A673 (cell line): Measurements from ENCODE around the gene HARS1. TPM values are rescaled to one million over a fixed set of nuclear protein-coding genes. Genes with fewer than 3 reads are reported as not detected.
"Not testable (repeated sequence)": the region's sequence is repeated elsewhere in the genome, so short reads cannot be mapped to it uniquely, and the experiment has no call there.

Experiments
- BruUV-seq: library from RNA; stranded (reverse); fragments of 400-500 nt; replicated peaks from 2 replicates; lab custom pipeline; 2021; lab: Mats Ljungman, UMichigan
- CTCF ChIA-PET: fragments of 300-600 bp; sonication (Branson Sonifier 250); formaldehyde crosslinking; loops from one replicate; lab custom pipeline; 2022; ENCODE audit warnings: antibody characterized with exemption; lab: Charles Lee
- POLR2A ChIA-PET: fragments of 300-600 bp; sonication (Branson Sonifier 250); formaldehyde crosslinking; loops from one replicate; lab custom pipeline; 2022; ENCODE audit warnings: antibody characterized with exemption; ENCODE audit not compliant: low non-redundant PET; lab: Charles Lee
- DNase-seq: peaks from one replicate; pipeline ENCODE4 v3.0.0-alpha.2; 2015; ENCODE audit warnings: low spot score
- H3K27ac ChIP-seq: fragments of 200-600 bp; sonication (generic); 2 replicates; pipeline ENCODE4 v1.5.1; 2016; ENCODE audit warnings: mixed run types, low read depth, mild to moderate bottlenecking, mixed read lengths, antibody characterized with exemption, low read length; ENCODE audit not compliant: poor library complexity, severe bottlenecking
- H3K27me3 ChIP-seq: fragments of 200-600 bp; sonication (generic); replicated peaks from 2 replicates; pipeline ENCODE4 v1.6.1; 2017; ENCODE audit warnings: mixed run types, low read depth, mild to moderate bottlenecking, mixed read lengths, antibody characterized with exemption, low read length; ENCODE audit not compliant: insufficient read depth, poor library complexity
- H3K36me3 ChIP-seq: fragments of 200-600 bp; sonication (generic); 2 replicates; pipeline ENCODE4 v1.6.1; 2016; ENCODE audit warnings: mixed run types, mild to moderate bottlenecking, mixed read lengths, antibody characterized with exemption, low read length; ENCODE audit not compliant: insufficient read depth, poor library complexity, severe bottlenecking
- H3K4me1 ChIP-seq: fragments of 200-600 bp; sonication (generic); 2 replicates; pipeline ENCODE4 v1.6.1; 2017; ENCODE audit warnings: mixed run types, mild to moderate bottlenecking, mixed read lengths, antibody characterized with exemption, low read length; ENCODE audit not compliant: insufficient read depth, poor library complexity, severe bottlenecking
- H3K4me3 ChIP-seq: fragments of 200-600 bp; sonication (generic); 2 replicates; pipeline ENCODE4 v1.5.1; 2016; ENCODE audit warnings: low read depth, mixed run types, mild to moderate bottlenecking, mixed read lengths, low read length; ENCODE audit not compliant: poor library complexity, severe bottlenecking
- H3K9me3 ChIP-seq: fragments of 200-600 bp; sonication (generic); 2 replicates; pipeline ENCODE4 v1.6.1; 2016; ENCODE audit warnings: mixed run types, low read depth, mild to moderate bottlenecking, mixed read lengths, antibody characterized with exemption, low read length; ENCODE audit not compliant: poor library complexity, severe bottlenecking
- EZH2 ChIP-seq: fragments of 200-600 bp; sonication (generic); IDR thresholded peaks from 2 replicates; pipeline ENCODE4 v1.6.1; 2017; ENCODE audit warnings: borderline replicate concordance, low read depth, mild to moderate bottlenecking, mixed read lengths, antibody characterized with exemption, low read length; ENCODE audit not compliant: poor library complexity, severe bottlenecking
- intact Hi-C: fragments of 100-400 bp; cut with micrococcal nuclease; formaldehyde crosslinking; loops from one replicate; pipeline ENCODE4 v1.10.0; 2022; ENCODE audit not compliant: unreplicated experiment
- total RNA-seq: library from RNA; stranded (reverse); gene quantifications from 2 replicates; pipeline ENCODE4 v1.2.3, GENCODE V29; 2021
- TF ChIP-seq, protein P1 (sequence below): fragments of 300-800, 200-600 bp; sonication (generic); conservative IDR thresholded peaks from 2 replicates; pipeline ENCODE4 v1.5.1; 2017; ENCODE audit warnings: low read depth, mild to moderate bottlenecking, antibody characterized with exemption, low read length, moderate library complexity, mixed read lengths

Gene HARS1
- total RNA-seq, 1 experiment from 2014 or later: 101 TPM

DNA sequence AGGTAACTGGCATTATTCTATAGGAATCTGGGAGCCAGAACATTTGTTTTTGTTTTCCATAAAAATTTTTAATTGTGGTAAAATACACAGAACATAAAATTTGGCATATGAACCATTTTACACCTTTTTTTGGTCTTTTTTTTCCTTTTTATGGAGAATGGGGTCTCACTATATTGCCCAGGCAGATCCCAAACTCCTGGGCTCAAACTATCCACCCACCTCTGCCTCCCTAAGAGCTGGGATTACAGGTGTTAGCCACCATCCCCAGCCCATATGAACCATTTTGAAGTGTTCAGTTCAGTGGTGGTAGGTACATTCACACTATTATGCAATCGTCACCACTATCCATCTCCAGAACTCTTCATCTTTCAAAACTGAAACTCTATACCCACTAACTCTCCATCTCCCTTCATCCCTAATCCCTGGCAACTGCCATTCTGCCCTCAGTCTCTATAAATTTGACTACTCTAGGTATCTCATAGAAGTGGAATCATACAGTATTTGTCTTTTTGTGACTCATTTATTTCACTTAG lies 22.5 kb upstream of the HARS1 start:
- no peak overlapping the region for H3K4me3 ChIP-seq
- intact Hi-C loops: loop anchor here (5.0 to 10.0 kb wide), 2 partner anchors 159 to 466 kb away; partner anchors contain the start of gene SRA1
- no peaks in the 10 kb centered on the region for H3K27me3 ChIP-seq
- no peaks in the 10 kb centered on the region for H3K9me3 ChIP-seq
- H3K4me1 ChIP-seq: no peaks in the 10 kb centered on the region
- ChIA-PET POLR2A (no interaction called here), CTCF (no interaction called here)
- no peak for DNase-seq
- no TSS peak for BruUV-seq
- no peak overlapping the region for H3K27ac ChIP-seq
- TF ChIP-seq, protein P1, sequence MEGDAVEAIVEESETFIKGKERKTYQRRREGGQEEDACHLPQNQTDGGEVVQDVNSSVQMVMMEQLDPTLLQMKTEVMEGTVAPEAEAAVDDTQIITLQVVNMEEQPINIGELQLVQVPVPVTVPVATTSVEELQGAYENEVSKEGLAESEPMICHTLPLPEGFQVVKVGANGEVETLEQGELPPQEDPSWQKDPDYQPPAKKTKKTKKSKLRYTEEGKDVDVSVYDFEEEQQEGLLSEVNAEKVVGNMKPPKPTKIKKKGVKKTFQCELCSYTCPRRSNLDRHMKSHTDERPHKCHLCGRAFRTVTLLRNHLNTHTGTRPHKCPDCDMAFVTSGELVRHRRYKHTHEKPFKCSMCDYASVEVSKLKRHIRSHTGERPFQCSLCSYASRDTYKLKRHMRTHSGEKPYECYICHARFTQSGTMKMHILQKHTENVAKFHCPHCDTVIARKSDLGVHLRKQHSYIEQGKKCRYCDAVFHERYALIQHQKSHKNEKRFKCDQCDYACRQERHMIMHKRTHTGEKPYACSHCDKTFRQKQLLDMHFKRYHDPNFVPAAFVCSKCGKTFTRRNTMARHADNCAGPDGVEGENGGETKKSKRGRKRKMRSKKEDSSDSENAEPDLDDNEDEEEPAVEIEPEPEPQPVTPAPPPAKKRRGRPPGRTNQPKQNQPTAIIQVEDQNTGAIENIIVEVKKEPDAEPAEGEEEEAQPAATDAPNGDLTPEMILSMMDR: no peak
- no peak for TF ChIP-seq EZH2
- no peaks in the 10 kb centered on the region for H3K36me3 ChIP-seq

DNA sequence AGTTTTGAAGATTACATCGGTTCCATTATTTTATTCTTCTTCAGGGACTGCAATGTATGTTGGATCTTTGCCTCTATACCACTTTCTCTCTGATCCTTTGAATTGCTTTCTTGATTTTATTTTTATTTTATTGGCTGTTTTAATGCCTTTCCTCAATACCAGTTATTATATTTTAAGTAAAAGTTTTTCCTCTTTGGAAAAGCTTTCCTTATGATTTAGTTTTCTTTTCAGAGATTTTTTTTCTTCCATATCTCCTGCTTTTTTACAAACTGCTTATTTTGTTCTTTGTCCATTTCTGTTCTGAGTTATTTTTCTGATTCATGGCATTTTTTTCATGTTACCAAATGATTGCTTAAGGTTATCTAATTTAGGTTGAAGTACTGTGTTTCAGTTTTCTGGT lies 20.6 kb upstream of the HARS1 start:
- no peak for DNase-seq
- Histone ChIP-seq H3K4me3 (peak overlapping the region; percentile 66), H3K9me3 (no peaks in the 10 kb centered on the region), H3K27ac (no peak overlapping the region), H3K36me3 (no peaks in the 10 kb centered on the region), H3K4me1 (no peaks in the 10 kb centered on the region), H3K27me3 (no peaks in the 10 kb centered on the region)
- ChIA-PET POLR2A (no interaction called here), CTCF (no interaction called here)
- BruUV-seq: no TSS peak
- intact Hi-C loops: loop anchor here (5.0 to 10.0 kb wide), 2 partner anchors 157 to 464 kb away; partner anchors contain the start of gene SRA1
- TF ChIP-seq EZH2: no peak
- TF ChIP-seq, protein P1: no peak

DNA sequence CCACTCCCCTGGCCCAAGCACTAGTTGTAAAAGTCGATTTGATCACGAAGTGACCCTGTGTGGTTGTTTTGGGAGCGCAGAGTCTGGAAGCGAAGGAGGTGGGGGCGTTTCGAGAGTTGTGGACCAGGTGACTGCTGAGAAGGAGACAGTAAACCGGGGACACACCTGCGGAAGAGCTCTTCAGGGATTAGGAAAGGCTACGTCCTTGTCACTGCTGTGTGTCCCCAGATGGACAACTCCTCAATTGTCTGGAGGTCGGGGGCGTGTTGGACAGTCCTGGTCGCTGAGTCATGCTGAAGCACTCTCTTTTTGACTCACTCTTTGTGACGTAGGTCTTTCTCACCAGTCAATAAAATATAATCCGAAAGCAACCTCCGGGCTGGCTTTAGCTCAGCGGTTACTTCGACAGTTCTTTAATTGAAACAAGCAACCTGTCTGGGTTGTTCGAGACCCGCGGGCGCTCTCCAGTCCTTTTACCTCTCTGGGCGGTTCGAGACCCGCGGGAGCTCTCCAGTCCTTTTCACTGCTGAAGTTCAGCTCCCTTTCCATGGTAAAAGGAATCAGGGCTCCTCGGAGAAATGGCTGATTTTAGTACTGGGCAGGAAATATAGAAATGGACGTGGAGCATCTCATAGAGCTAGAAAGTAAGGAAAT lies 19.9 kb upstream of the HARS1 start:
- Histone ChIP-seq H3K4me1 (no peaks in the 10 kb centered on the region), H3K9me3 (no peaks in the 10 kb centered on the region), H3K36me3 (peaks cover under 1% of the 10 kb centered on the region), H3K27me3 (no peaks in the 10 kb centered on the region), H3K27ac (peak overlapping the region; percentile 91), H3K4me3 (peak overlapping the region; percentile 66)
- BruUV-seq: no TSS peak
- peak; percentile 98 for DNase-seq
- no peak for TF ChIP-seq EZH2
- TF ChIP-seq, protein P1: no peak
- POLR2A ChIA-PET: no interaction called here
- CTCF ChIA-PET: interaction anchor here (0.6 kb wide), 3 partner anchors 9 to 117 kb away, joined by 3 to 4 read pairs (median 4); partner anchors contain the start of gene PCDHA6
- intact Hi-C loops: loop anchor here (5.0 to 10.0 kb wide), 2 partner anchors 156 to 464 kb away; partner anchors contain the start of gene SRA1

DNA sequence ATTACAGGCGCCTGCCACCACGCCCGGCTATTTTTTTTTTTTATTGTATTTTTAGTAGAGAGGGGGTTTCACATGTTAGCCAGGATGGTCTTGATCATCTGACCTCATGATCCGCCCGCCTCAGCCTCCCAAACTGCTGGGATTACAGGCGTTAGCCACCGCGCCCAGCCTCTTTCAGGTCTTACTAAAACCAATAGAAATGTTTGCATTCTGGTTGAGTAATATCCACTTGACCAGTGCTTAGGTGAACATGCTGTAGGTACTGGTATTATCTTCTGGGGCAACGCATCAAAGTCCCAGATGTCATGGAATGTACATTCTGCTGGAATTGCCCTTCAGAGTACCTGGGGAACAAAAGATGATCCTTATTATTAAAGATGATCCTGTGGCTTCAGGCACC lies 17.6 kb upstream of the HARS1 start:
- intact Hi-C loops, H3K4me3 ChIP-seq, CTCF ChIA-PET, H3K9me3 ChIP-seq, H3K27me3 ChIP-seq, DNase-seq, BruUV-seq, H3K27ac ChIP-seq, H3K4me1 ChIP-seq: not testable (repeated sequence)
- H3K36me3 ChIP-seq: peaks cover 22% of the 10 kb centered on the region
- POLR2A ChIA-PET: interaction anchor here (0.7 kb wide), 1 partner anchor 45 kb away, joined by 3 read pairs; no protein-coding TSS in a partner anchor
